Breast epithelium (tissue), 3 donors: ENCODE data around the gene CLSTN1.

Experiments used
- POLR2A ChIP-seq: fragments of 450-650 bp; IDR thresholded peaks from one replicate; pipeline ENCODE4 v1.6.1; 2016; ENCODE audit warnings: antibody characterized with exemption, mild to moderate bottlenecking, moderate library complexity
- TF ChIP-seq, protein P1 (sequence below), 3 donors: fragments of 450-650 bp; IDR thresholded peaks; one replicate each; pipeline ENCODE4 v1.5.1; 2016 to 2017; ENCODE audit warnings: antibody characterized with exemption in 3 of 3, mild to moderate bottlenecking in 3 of 3, moderate library complexity in 3 of 3

GRCh38 chr1:9714257-9714718, 109.5 kb downstream of the CLSTN1 start:
- TF ChIP-seq, protein P1, sequence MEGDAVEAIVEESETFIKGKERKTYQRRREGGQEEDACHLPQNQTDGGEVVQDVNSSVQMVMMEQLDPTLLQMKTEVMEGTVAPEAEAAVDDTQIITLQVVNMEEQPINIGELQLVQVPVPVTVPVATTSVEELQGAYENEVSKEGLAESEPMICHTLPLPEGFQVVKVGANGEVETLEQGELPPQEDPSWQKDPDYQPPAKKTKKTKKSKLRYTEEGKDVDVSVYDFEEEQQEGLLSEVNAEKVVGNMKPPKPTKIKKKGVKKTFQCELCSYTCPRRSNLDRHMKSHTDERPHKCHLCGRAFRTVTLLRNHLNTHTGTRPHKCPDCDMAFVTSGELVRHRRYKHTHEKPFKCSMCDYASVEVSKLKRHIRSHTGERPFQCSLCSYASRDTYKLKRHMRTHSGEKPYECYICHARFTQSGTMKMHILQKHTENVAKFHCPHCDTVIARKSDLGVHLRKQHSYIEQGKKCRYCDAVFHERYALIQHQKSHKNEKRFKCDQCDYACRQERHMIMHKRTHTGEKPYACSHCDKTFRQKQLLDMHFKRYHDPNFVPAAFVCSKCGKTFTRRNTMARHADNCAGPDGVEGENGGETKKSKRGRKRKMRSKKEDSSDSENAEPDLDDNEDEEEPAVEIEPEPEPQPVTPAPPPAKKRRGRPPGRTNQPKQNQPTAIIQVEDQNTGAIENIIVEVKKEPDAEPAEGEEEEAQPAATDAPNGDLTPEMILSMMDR (IDR thresholded peaks at IDR 0.05): no peak
- TF ChIP-seq POLR2A: no peak
